ENCODE data around the gene TLR10.

GRCh38 chr4:38751341-38752010 lies 31.3 kb downstream of the TLR10 start:
- TF ChIP-seq, protein P1, sequence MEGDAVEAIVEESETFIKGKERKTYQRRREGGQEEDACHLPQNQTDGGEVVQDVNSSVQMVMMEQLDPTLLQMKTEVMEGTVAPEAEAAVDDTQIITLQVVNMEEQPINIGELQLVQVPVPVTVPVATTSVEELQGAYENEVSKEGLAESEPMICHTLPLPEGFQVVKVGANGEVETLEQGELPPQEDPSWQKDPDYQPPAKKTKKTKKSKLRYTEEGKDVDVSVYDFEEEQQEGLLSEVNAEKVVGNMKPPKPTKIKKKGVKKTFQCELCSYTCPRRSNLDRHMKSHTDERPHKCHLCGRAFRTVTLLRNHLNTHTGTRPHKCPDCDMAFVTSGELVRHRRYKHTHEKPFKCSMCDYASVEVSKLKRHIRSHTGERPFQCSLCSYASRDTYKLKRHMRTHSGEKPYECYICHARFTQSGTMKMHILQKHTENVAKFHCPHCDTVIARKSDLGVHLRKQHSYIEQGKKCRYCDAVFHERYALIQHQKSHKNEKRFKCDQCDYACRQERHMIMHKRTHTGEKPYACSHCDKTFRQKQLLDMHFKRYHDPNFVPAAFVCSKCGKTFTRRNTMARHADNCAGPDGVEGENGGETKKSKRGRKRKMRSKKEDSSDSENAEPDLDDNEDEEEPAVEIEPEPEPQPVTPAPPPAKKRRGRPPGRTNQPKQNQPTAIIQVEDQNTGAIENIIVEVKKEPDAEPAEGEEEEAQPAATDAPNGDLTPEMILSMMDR (conservative IDR thresholded peaks at IDR 0.05), result no peak
- TF ChIP-seq EZH2 (IDR thresholded peaks at IDR 0.05; ENCODE audit: low read depth), result no peak
